ENCODE data around the gene PBX1.

The PBX1 gene

DNA sequence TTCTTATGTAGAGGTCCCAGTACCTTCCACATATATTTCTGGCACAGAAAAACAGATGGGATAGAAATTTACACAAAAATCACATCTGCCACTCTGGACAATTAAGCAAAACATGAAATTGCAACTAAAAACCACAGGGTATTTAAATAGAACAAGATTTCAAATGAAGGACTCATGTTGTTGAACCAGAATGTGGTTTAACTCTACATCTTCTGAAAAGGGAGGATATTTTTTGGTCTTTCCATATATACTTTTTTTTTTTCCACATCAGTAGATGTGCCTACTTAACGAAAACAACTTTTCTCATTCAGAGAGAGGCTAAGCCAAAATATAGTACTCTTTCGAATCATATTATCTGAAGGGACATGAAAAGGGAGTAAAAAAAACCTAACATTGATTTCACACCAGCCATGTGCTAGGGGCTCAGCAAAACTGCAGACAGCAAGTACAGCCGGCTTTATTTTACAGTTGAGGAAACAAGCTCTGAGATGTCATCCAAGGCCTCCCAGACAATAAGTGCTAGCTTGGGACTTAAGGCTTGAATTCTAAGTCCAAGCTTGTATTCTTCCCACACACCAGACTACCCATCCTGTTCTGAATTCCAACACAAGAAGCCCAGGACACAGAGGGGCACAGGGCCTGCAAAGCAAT, 208.9 kb downstream of the PBX1 start:
- no peak for DNase-seq

DNA sequence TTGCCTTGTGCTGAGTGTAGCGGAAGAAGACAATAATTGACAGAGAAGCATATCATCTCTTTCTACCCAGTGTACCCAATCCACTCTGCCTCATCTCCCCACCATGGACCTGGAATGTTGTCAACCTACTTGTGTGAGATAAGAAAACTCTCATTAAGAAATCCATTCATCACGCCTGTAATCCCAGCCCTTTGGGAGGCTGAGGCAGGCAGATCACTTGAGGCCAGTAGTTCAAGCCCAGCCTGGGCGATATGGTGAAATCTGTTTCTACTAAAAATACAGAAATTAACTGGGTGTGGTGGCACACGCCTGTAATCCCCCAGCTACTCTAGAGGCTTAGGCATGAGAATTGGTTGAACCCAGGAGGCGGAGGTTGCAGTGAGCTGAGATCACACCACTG, 209.6 kb downstream of the PBX1 start:
- DNase-seq, result no peak

DNA sequence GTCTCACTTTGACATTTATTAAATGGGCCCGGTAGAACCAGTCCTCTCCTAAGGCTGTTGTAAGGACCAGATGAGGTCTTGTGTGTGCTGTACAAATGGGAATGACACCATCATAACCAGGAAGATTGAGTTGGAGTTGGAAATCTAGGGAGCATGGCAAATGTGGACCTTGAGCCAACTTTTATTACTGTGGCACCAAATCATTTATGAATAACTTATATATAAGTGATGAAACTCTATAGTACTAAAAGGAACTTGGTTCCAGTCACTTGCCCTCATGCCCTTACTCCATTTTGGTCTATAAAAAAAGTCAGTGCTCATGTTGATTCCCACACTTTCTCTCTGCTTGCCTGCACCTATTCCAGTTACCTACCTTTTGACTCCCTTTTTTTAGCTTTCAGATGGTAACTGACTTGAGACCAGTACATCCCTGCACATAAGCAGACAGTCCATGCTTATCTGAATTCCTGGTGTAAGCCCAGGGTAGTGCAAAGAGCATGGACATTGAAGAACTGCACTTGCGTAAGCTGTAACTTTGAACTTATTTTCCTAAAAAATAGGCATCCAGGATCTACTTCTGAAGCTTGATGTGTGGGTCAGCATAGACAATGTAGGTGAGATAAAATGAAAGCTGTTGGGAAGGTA, 210.6 kb downstream of the PBX1 start:
- no peak for DNase-seq

DNA sequence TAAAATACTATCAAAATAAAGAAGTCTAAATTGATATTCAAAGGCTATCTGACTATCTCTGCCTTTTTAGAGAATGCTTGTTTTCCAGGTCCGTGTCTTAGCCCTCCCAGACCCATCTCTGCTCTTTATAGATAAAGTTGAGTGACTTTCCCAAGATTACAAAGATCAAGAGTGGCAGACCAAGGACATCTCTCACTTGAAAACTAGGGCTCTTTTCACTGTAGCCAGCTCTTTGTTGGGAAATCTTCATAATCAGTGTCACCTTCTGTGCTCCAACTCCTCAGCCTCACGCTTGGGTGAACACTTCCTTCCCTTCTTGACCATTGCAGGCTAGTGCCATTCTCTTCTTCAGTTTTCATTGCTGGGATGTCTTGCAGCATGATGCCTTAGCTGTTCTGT, 211.1 kb downstream of the PBX1 start:
- DNase-seq, result no peak

DNA sequence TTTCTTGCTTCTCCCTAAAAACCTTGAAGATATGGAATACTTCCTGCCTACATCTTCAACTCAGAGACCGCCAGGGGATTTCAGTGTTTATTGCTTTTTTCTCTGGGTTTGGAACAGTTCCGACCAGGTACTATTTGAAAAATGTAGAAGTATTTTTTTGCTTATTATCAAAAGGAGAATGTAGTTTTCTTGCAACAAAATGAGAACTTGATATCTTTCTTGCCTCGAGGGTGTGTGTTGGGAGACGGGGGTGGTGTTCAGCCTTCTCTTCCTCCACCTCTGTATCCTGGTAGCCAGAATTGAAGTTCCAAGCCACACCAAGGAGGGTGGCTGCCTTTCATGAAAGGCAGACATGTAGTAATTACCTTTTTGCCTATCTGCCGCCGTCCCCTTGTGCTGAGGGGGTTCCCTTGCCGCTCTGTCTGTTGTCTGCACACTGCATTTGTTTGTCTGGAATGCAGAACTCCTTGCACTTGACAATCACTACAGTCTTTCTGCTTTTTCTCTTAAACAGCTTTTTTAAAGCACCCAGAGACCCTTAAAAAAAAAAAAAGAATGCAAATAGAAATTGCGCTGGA, 212.1 kb downstream of the PBX1 start:
- DNase-seq, result no peak

DNA sequence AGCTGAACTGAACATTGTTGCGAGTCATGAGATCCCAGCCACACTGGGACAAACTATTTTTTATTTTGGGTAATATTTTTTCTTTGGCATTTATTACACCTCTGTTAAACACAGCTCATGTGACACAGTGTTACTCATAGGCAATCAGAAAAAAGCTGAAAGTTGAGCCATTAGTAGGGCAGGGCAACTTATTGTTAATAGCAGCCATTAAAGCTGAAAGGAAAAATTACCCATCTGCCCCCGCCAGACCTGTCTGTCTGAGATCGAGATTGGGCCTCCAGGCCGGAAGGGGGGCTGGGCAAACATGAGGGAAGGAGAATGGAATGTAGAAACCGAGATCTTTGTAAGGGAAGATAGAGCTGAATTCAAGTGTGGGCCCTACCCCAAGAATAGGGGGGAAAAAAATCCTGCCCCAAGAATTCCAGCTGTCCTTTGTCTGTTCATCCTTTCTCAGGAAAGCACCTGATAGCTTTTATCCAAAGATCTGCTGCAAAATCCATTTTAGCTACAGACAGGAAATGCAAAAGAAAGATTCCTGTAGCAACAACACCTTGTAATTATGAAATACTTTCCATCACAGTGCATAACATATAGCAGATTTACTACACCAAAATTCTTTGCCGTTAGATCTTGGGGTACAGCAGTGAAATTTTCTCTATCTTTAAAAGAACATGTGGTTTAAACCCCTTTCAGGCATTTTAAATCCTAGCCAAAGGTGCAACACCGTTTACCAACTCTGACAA, 212.8 kb downstream of the PBX1 start:
- DNase-seq, result no peak

DNA sequence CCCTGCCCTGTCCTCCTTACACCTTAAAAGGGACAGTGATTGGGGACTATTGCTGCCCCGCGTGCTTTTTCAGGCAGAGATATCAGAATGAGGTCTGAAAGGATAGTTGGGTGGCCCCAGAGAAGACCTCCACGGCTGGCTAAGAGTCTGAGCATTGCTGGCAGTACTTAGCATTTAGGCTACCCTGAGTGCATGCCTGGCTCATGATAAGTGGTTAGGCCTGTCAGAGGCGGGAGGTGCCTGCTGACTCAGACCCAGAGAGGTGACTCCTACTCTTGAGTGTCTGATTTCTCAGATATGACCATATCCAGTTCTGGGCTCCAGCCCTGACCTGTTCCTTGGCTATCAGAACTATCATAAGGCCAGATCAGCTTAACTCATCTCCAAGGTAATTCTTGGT, 213.7 kb downstream of the PBX1 start:
- no peak for DNase-seq

DNA sequence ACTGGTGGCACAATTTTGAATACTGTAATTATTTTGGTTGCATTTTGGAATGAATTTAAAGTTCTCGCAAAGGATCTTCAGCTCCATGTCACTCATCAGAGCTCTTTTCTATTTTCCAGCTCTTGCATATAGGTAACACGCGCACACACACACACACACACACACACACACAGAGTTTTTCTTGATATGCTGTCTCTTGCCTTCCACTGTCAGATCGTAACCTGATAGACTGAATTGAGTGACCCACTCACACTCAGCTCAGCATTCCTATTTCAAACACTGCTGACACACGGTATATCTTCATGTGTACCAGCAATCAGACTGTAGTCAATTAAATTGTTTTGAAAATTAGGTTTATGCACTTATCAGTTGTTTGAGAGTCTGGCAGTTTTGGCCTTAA, 214.1 kb downstream of the PBX1 start:
- no peak for DNase-seq

DNA sequence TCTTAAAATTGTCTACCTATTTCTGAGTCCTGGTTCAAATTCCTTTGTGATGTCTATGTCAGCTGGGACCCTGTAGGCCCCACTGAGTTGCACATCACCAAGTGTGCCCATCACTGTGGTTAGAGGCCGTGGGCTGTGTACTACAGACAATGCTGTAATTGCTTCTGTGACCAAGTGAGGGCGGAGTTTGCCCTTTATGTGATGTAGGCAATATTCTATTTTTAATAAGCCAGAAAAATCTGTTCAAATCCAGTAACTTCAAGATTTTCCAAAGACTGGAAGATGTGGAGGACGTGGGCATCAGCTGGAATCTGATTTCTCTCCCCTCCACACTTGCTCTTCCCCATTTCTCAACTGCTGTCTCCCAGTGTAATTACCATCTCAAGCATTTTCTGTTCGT, 215.4 kb downstream of the PBX1 start:
- DNase-seq, result no peak

DNA sequence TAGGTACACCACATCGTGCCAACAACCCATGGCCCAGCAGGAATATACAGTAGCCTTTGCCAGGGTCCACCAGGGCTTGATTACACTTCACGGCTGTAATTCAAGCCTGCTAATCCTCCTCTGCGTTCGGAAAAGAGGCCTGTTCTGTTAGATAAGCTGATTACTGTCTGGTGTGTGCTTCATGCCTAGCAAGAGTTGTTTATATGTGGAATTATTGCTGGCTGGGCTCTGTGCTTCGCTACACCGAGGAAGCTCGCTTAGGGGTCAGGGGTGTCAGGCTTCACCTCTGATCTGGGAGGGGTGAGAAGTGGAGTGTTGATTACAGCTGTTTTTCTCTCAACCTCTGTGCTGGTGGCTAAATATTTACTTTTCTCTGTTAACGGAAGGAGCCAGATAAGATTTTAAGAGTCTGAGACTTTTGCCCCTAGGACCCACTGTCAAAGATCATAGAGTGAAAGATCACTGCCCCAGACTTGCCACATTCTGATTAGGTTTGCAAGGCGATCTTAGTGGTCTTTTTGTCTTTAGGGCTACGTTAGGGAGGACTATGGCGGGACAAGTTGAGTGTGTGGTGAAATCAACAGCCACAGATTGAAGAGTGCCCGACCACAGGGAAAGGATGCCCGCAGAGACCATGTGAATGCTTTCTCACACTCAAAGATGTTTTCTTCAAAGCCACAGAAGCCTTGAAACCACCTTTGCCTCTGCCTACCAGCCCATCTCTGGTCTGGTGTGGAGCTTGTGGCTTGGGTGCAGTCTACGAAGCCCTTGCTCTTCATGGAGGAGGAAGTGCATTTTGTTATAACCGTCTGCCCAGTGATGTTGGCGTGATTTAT, 216.1 kb downstream of the PBX1 start:
- no peak for DNase-seq

DNA sequence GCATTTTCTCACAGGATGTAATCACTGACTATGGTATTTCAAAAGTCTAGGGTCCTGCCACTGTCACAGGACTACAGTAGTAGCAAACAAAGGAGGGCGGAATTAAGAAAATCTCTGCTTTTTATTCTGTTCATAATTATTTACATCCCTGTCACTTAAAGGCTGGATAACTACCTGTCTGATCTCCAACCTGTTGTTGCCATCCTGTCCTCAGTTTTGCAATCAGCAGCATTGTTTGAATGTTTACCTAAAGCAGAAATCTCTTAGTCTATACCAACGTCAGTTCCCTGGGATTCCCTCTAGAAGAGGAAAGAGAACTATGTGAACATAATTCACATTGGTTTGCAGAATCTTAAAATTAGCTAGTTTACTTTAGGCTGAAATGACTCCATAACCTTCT, 218.5 kb downstream of the PBX1 start:
- DNase-seq, result no peak

DNA sequence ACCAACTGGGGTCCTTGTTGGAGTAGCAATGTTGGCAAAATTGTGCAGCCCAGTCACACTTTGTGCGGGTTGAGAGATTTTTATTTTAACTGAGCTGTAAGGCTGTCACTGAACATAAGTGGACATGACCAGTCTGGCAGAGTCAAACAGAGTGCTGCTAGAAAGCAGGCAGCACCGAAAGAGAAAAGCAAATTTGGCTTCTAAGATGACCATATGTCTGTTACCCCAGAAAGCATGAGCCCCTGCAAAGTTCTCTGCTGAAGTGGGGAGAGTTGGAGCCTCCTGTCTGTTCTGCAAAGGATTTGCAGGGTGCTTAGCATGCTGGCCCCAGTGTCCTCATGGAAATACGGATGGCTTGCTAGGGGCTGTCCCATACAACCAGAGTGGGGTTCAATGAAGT, 220.4 kb downstream of the PBX1 start:
- no peak for DNase-seq

DNA sequence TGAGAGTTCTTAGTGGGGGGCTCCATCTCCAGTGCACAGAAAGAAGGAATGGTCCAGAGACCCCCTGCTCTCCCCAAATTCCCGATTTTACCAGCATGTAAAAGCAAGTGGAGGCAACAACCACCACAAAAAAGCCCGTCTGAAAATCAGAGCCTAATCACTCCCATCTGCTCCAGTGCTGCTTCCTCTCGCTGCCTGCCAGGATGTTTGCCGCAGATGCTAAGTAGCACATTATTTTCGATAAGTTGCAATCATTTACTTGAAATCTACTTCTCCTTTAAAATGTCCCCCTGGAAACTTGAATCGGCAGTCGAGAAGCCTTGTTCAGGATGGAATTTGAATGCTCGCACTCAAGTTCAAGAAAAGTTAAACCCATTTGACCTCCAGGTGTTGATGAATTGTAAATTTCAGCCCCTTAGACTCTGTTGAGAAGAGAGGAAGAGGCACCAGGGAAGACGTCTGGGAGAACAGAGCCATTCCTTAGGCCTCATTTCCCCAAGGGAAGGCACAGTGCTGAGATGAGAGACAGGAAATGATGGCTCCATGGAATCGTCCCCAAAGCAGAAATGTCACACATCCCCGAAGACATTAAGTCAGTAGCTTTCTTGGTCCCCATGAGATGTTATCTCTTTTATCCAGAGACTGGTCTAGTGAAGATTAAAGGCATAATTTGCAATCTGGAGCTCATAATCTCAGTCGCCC, 221.3 kb downstream of the PBX1 start:
- DNase-seq, result no peak

DNA sequence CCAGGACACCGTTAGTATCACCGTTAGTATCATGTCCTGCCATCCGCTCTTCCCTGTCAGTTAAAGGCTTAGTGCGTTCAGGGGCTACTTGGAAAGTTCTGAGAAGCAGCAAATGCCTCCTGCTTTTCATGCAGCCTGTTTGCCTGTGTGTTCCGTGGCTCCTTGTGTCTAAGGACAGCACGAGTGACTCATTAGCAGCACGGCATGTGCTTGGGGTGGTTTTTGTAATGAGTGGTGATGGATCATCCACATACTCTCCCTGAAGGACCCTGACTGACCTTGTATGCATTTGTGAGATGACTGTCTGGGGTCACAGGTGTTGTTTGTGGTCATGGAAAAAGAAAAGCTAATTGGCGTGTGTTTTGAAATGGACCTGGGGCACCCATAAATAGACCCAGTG, 221.9 kb downstream of the PBX1 start:
- no peak for DNase-seq

DNA sequence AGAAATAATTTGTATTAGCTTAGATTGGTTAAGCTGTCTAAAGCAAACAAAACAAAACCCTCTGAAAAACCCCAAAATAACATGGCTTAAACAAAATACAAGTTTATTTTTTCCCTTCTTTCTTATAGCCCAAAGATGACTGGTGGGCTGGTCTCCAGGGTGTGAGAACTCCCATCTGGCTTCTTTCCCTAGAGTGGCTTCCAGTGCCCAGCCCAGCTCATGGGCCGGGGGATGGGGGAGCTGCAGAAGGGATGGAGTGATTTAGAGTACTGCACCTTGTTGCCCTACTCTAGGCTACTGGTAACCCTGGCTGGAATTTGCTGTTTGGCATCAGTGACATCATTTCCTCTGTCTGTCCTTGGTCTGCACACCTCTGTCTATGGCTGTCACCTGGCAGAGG, 223.0 kb downstream of the PBX1 start:
- DNase-seq, result no peak

DNA sequence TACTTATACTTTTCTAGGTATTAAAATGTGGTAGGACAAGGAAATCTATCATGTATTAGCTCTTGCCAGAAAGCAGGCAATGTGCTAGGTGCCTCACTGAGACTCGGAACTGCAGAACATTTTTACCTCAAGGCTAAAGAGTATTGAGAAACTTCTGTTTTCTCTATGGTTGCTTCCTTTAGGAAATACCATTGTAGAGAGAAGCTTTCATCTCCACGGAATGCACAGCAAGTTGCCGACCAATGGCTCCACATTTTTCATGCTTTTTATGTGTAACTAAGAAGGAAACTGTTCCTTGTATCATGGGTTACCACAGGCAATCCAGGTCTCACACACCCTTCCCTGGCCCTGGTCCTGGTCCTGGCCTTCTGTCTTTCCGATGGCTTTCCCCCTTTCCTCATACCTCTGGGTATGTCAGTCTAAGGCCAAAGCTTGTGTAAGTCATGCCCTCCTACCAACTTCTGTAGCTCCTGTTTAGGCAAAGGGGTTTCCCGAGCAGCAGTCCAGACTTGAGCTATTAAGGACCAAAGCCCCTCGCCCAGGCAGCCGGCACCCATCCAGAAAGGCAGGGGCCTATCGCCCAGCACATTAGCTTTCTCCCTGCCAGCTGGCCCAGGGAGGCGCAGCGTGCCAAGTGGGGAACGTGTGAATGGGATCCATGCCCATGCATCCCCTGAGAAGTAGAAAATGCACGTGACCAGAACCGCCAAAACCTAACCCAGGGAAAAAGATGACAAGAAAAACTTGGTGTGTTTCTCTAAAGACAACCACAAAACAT, 225.0 kb downstream of the PBX1 start:
- no peak for DNase-seq

DNA sequence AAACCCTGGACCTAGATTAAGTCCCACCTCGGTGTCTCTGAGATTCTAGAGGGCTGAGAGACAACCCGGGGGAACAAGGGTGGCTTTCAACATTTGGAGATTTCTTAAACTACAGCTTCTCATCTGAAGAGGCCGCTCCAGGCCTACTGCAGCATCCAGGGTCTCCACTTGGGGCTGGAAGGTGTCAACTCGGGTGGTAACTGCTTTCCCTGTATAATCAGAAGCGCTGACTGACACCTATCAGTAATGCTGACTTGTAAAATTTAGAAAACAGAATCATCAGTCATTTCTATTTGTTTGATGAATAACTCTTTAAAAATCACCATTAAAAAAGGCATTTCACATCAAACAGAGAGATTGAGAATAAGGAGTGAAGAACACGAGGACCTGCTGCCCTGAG, 226.0 kb downstream of the PBX1 start:
- DNase-seq, result no peak

DNA sequence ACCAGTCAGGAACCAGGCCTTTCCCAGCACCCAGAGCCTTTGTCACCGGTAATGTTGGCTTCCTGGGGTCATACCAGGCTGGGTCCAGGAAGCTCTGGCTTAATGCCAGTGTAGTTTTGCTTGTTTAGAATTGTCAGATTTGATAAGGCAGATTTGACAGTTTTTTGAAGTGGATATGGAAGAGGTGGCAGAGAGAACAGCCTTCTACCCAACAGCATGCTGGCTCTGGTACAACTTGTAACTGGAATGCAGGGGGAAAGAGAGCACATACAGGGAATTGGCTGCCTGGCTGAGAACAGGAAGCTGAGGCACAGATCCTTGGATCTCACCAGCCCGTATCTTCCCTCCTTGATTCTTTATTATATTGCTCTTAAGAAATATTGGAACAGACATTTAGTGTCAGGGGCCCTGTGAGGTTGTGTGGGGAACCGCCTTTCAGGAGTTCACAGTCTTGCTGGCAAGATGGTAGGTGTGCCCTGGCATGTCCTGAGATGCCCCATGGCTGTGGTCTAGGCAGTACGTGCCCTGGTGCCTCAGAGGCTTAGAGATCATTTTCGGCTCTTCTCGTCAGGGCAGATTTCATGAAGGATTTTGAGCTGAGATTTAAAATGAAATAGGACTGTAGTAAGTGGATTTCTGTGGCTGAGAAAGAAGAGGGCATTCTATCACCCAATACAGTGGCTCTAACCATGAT, 227.0 kb downstream of the PBX1 start:
- no peak for DNase-seq

DNA sequence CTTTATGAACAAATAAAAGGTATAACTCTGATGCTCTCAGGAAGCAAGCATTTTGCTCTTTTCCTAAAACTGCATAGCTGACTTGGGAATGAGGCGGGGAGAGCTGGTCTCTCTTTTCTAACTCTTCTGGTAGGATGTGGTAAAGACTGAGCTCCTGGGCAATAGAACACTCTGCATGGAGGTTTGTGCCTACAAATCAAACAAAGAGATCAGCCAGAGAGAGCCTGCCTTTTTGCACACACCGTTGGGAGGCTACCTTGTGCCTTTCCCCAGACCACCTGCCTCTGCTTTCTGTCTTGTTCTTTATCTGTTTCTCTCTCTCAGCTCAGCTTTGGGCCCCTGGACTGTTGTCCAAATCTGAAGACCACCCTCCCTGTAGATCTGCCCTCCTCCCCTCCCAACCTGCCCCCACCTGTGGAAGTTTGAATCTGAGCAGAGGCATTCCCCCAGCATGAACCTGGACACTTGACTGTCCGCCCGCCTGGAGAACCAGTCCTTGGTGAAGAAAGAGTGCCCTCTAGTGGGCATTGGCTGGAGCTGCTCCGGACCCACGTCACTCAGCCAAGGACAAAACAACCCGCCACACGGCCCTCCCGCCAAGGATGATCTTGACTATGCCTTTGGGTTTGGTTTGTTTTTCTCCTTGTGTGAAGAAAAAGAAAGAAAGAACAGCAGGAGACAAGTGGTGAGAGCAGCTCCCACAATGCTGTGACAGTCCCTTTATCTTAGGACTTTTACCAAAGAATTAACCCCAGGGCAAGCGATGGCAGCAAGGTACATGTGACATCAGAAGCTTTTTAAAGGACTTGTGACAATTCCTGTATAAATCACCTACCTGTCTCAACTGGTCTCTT, 228.2 kb downstream of the PBX1 start:
- DNase-seq, result peak; percentile 46 to 56

DNA sequence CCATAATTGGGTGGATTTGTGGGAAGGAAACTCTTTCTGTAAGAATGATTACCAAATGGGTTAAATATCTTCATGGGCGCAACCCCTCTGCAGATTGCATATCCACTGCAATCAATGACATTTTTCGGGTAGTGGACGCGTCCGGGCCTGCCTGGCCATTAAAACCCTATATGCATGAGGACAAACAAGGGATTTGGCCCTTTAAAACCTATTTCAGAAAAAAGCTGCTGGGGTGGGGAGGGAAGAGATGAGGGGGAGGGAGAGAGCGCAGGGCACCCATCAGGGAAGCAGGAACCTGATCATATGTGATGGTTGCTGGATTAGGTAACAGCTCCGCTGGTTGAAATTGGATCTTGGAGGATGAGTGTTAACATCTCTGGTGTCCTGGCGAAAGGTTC, 228.8 kb downstream of the PBX1 start:
- DNase-seq, result no peak

Data from CD4-positive, alpha-beta T cell treated with Interferon alpha-2 for 1 hour (primary cell).